Stomach (tissue), 4 donors: ENCODE data around the gene EXOC3L1.
A peak's percentile ranks its signal among the peaks of the same experiment; 100 is the strongest.

Experiments
- CTCF ChIP-seq, 7 experiments: fragments of 450-650 bp in 4 of 7; fragments of 200-600 bp in 3 of 7; sonication (generic) in 3 of 7; IDR thresholded peaks; one replicate each; pipeline ENCODE4 v1.5.1; 2016 to 2019; ENCODE audit warnings: antibody characterized with exemption in 7 of 7, control low read depth in 2 of 7, mild to moderate bottlenecking in 1 of 7
- EP300 ChIP-seq: sonication (generic); formaldehyde crosslinking; IDR thresholded peaks from one replicate; pipeline ENCODE4 v1.6.1; 2017; ENCODE audit warnings: antibody characterized with exemption
- POLR2A ChIP-seq, 4 donors: fragments of 450-650 bp; IDR thresholded peaks; one replicate each; pipeline ENCODE4 v1.6.1; 2016; ENCODE audit warnings: antibody characterized with exemption in 4 of 4, control low read depth in 2 of 4, mild to moderate bottlenecking in 1 of 4, moderate library complexity in 1 of 4
- POLR2AphosphoS5 ChIP-seq, 3 donors: sonication (generic); formaldehyde crosslinking; IDR thresholded peaks; one replicate each; pipeline ENCODE4 v1.6.1; 2016; ENCODE audit warnings: antibody characterized with exemption in 3 of 3

GRCh38 chr16:67216612-67217490, 26.9 kb upstream of the EXOC3L1 start:
- TF ChIP-seq CTCF (IDR thresholded peaks at IDR 0.05) (no peak), POLR2A (IDR thresholded peaks at IDR 0.05) (no peak), POLR2AphosphoS5 (IDR thresholded peaks at IDR 0.05) (peak in 1 of 3 donors; percentile 18), EP300 (no peak)
